Measurements from ENCODE around the gene PAFAH1B2. TPM values are rescaled to one million over a fixed set of nuclear protein-coding genes. Genes with fewer than 3 reads are reported as not detected.
"Not testable (repeated sequence)": the region's sequence is repeated elsewhere in the genome, so short reads cannot be mapped to it uniquely, and the experiment has no call there.

The PAFAH1B2 gene
- total RNA-seq, 1 donor, result 151 TPM

- Histone ChIP-seq H3K4me3 (ENCODE audit: insufficient read depth, low read length) (no peak overlapping the region), H3K9me3 (ENCODE audit: low read depth, low read length) (no peaks in the 10 kb centered on the region), H3K27ac (ENCODE audit: low read depth, low read length) (peak overlapping the region; percentile 45), H3K4me1 (ENCODE audit: insufficient read depth, low read length) (peaks cover 26% of the 10 kb centered on the region), H3K36me3 (ENCODE audit: insufficient read depth, low read length) (peaks cover 57% of the 10 kb centered on the region), H3K27me3 (ENCODE audit: insufficient read depth, low read length) (no peaks in the 10 kb centered on the region), H3K79me2 (ENCODE audit: insufficient read depth, low read length) (peaks cover 53% of the 10 kb centered on the region), H3K4me2 (ENCODE audit: insufficient read depth, low read length) (peak overlapping the region; percentile 91), H4K20me1 (ENCODE audit: insufficient read depth, low read length) (peaks cover 58% of the 10 kb centered on the region), H2AFZ (ENCODE audit: low read length) (no peak overlapping the region)
- peak; percentile 46 for DNase-seq (ENCODE audit: insufficient read length, low spot score, missing footprints)
- no peak for TF ChIP-seq CTCF (IDR thresholded peaks at IDR 0.05; ENCODE audit: extremely low read depth, low read depth, low read length)
Measured at GRCh38 chr11:117204283-117205080, 60.4 kb downstream of the PAFAH1B2 start.

- H2AFZ ChIP-seq (ENCODE audit: low read length), result no peak overlapping the region
- H3K36me3 ChIP-seq (ENCODE audit: insufficient read depth, low read length), result peaks cover 49% of the 10 kb centered on the region
- H3K9me3 ChIP-seq (ENCODE audit: low read depth, low read length), result no peaks in the 10 kb centered on the region
- H3K27ac ChIP-seq (ENCODE audit: low read depth, low read length), result peak overlapping the region; percentile 45
- TF ChIP-seq CTCF (IDR thresholded peaks at IDR 0.05; ENCODE audit: extremely low read depth, low read depth, low read length), result no peak
- no peaks in the 10 kb centered on the region for H3K27me3 ChIP-seq (ENCODE audit: insufficient read depth, low read length)
- H4K20me1 ChIP-seq (ENCODE audit: insufficient read depth, low read length), result peaks cover 50% of the 10 kb centered on the region
- peaks cover 45% of the 10 kb centered on the region for H3K79me2 ChIP-seq (ENCODE audit: insufficient read depth, low read length)
- no peak overlapping the region for H3K4me3 ChIP-seq (ENCODE audit: insufficient read depth, low read length)
- peak; percentile 43 for DNase-seq (ENCODE audit: insufficient read length, low spot score, missing footprints)
- no peak overlapping the region for H3K4me2 ChIP-seq (ENCODE audit: insufficient read depth, low read length)
- H3K4me1 ChIP-seq (ENCODE audit: insufficient read depth, low read length), result peaks cover 26% of the 10 kb centered on the region
Measured at GRCh38 chr11:117205211-117205818, 61.2 kb downstream of the PAFAH1B2 start.

- not testable (repeated sequence) for H3K9me3 ChIP-seq (ENCODE audit: low read depth, low read length); H3K4me2 ChIP-seq (ENCODE audit: insufficient read depth, low read length); H3K4me3 ChIP-seq (ENCODE audit: insufficient read depth, low read length); H2AFZ ChIP-seq (ENCODE audit: low read length); H3K27me3 ChIP-seq (ENCODE audit: insufficient read depth, low read length); H3K27ac ChIP-seq (ENCODE audit: low read depth, low read length)
- Histone ChIP-seq H4K20me1 (ENCODE audit: insufficient read depth, low read length) (peaks cover 42% of the 10 kb centered on the region), H3K79me2 (ENCODE audit: insufficient read depth, low read length) (peaks cover 37% of the 10 kb centered on the region), H3K36me3 (ENCODE audit: insufficient read depth, low read length) (peaks cover 48% of the 10 kb centered on the region), H3K4me1 (ENCODE audit: insufficient read depth, low read length) (peaks cover 26% of the 10 kb centered on the region)
- peak; percentile 47 for DNase-seq (ENCODE audit: insufficient read length, low spot score, missing footprints)
Measured at GRCh38 chr11:117206111-117206510, 62.0 kb downstream of the PAFAH1B2 start.

- H2AFZ ChIP-seq (ENCODE audit: low read length); DNase-seq (ENCODE audit: insufficient read length, low spot score, missing footprints); H3K4me3 ChIP-seq (ENCODE audit: insufficient read depth, low read length); H3K27me3 ChIP-seq (ENCODE audit: insufficient read depth, low read length); H3K27ac ChIP-seq (ENCODE audit: low read depth, low read length); H3K4me2 ChIP-seq (ENCODE audit: insufficient read depth, low read length); H3K9me3 ChIP-seq (ENCODE audit: low read depth, low read length): not testable (repeated sequence)
- H3K79me2 ChIP-seq (ENCODE audit: insufficient read depth, low read length), result peaks cover 29% of the 10 kb centered on the region
- peaks cover 44% of the 10 kb centered on the region for H3K36me3 ChIP-seq (ENCODE audit: insufficient read depth, low read length)
- peaks cover 34% of the 10 kb centered on the region for H4K20me1 ChIP-seq (ENCODE audit: insufficient read depth, low read length)
- H3K4me1 ChIP-seq (ENCODE audit: insufficient read depth, low read length), result peaks cover 21% of the 10 kb centered on the region
Measured at GRCh38 chr11:117206859-117207258, 62.8 kb downstream of the PAFAH1B2 start.

- H2AFZ ChIP-seq (ENCODE audit: low read length); DNase-seq (ENCODE audit: insufficient read length, low spot score, missing footprints); H3K4me2 ChIP-seq (ENCODE audit: insufficient read depth, low read length); H3K27ac ChIP-seq (ENCODE audit: low read depth, low read length); H3K4me3 ChIP-seq (ENCODE audit: insufficient read depth, low read length); H3K9me3 ChIP-seq (ENCODE audit: low read depth, low read length); H3K27me3 ChIP-seq (ENCODE audit: insufficient read depth, low read length): not testable (repeated sequence)
- H3K36me3 ChIP-seq (ENCODE audit: insufficient read depth, low read length), result peaks cover 39% of the 10 kb centered on the region
- H3K79me2 ChIP-seq (ENCODE audit: insufficient read depth, low read length), result peaks cover 23% of the 10 kb centered on the region
- H4K20me1 ChIP-seq (ENCODE audit: insufficient read depth, low read length), result peaks cover 28% of the 10 kb centered on the region
- peaks cover 15% of the 10 kb centered on the region for H3K4me1 ChIP-seq (ENCODE audit: insufficient read depth, low read length)
Measured at GRCh38 chr11:117207481-117207880, 63.4 kb downstream of the PAFAH1B2 start.

GRCh38 chr11:117208710-117209109 lies 64.6 kb downstream of the PAFAH1B2 start:
- not testable (repeated sequence) for H2AFZ ChIP-seq (ENCODE audit: low read length); H3K4me3 ChIP-seq (ENCODE audit: insufficient read depth, low read length); H3K4me2 ChIP-seq (ENCODE audit: insufficient read depth, low read length); H3K4me1 ChIP-seq (ENCODE audit: insufficient read depth, low read length); H3K27me3 ChIP-seq (ENCODE audit: insufficient read depth, low read length); H3K9me3 ChIP-seq (ENCODE audit: low read depth, low read length); DNase-seq (ENCODE audit: insufficient read length, low spot score, missing footprints); H3K27ac ChIP-seq (ENCODE audit: low read depth, low read length)
- H4K20me1 ChIP-seq (ENCODE audit: insufficient read depth, low read length), result peaks cover 16% of the 10 kb centered on the region
- peaks cover 11% of the 10 kb centered on the region for H3K79me2 ChIP-seq (ENCODE audit: insufficient read depth, low read length)
- H3K36me3 ChIP-seq (ENCODE audit: insufficient read depth, low read length), result peaks cover 39% of the 10 kb centered on the region

- H3K27ac ChIP-seq (ENCODE audit: low read depth, low read length); H2AFZ ChIP-seq (ENCODE audit: low read length); H3K27me3 ChIP-seq (ENCODE audit: insufficient read depth, low read length); H4K20me1 ChIP-seq (ENCODE audit: insufficient read depth, low read length); H3K4me1 ChIP-seq (ENCODE audit: insufficient read depth, low read length); H3K4me2 ChIP-seq (ENCODE audit: insufficient read depth, low read length); H3K79me2 ChIP-seq (ENCODE audit: insufficient read depth, low read length); H3K4me3 ChIP-seq (ENCODE audit: insufficient read depth, low read length); H3K9me3 ChIP-seq (ENCODE audit: low read depth, low read length): not testable (repeated sequence)
- peaks cover 37% of the 10 kb centered on the region for H3K36me3 ChIP-seq (ENCODE audit: insufficient read depth, low read length)
- DNase-seq (ENCODE audit: insufficient read length, low spot score, missing footprints), result peak; percentile 60
Measured at GRCh38 chr11:117209351-117210125, 65.5 kb downstream of the PAFAH1B2 start.
